PC-3 (cell line): ENCODE measurements around the gene PYGM. TPM values are rescaled to one million over a fixed set of nuclear protein-coding genes. Genes with fewer than 3 reads are reported as not detected.

Source experiments
- ATAC-seq: fragments of 200-7000 bp; cut with Tn5 transposase; 2 replicates; pipeline ENCODE4 v1.9.1; 2020; ENCODE audit warnings: mild to moderate bottlenecking, moderate library complexity
- BruUV-seq: library from RNA; stranded (reverse); fragments of 400-500 nt; replicated peaks from 2 replicates; lab custom pipeline; 2021; lab: Mats Ljungman, UMichigan
- CTCF ChIA-PET: fragments of 300-600 bp; sonication (Branson Sonifier 250); formaldehyde crosslinking; loops from one replicate; lab custom pipeline; 2022; ENCODE audit warnings: antibody characterized with exemption; lab: Charles Lee
- POLR2A ChIA-PET: fragments of 300-600 bp; sonication (Branson Sonifier 250); formaldehyde crosslinking; loops from one replicate; lab custom pipeline; 2022; ENCODE audit warnings: antibody characterized with exemption; ENCODE audit not compliant: unreplicated experiment; lab: Charles Lee
- DNase-seq: peaks from one replicate; pipeline ENCODE4 v3.0.0-alpha.2; 2015
- H2AFZ ChIP-seq: fragments of 300-600 bp; sonication (generic); 2 replicates; pipeline ENCODE4 v1.6.0; 2016; ENCODE audit warnings: antibody characterized with exemption, low read length
- H3F3A ChIP-seq: fragments of 300-600 bp; sonication (generic); one replicate; pipeline ENCODE4 v1.6.0; 2017; ENCODE audit warnings: antibody characterized with exemption, low read length, control low read depth, mild to moderate bottlenecking; ENCODE audit not compliant: unreplicated experiment
- H3K27ac ChIP-seq: fragments of 300-600 bp; sonication (generic); 2 replicates; pipeline ENCODE4 v1.5.1; 2016; ENCODE audit warnings: mild to moderate bottlenecking, low read length
- H3K27me3 ChIP-seq: fragments of 300-600 bp; sonication (generic); 2 replicates; pipeline ENCODE4 v1.6.1; 2016; ENCODE audit warnings: low read length, mixed read lengths
- H3K36me3 ChIP-seq: fragments of 300-600 bp; sonication (generic); 2 replicates; pipeline ENCODE4 v1.6.1; 2016; ENCODE audit warnings: low read depth, mixed run types, low read length, mixed read lengths
- H3K4me1 ChIP-seq: fragments of 300-600 bp; sonication (generic); 2 replicates; pipeline ENCODE4 v1.5.1; 2016; ENCODE audit warnings: low read length; ENCODE audit not compliant: insufficient read depth
- H3K4me2 ChIP-seq: fragments of 300-600 bp; sonication (generic); 2 replicates; pipeline ENCODE4 v1.6.0; 2016; ENCODE audit warnings: low read length
- H3K4me3 ChIP-seq: fragments of 300-600 bp; sonication (generic); 2 replicates; pipeline ENCODE4 v1.5.1; 2016; ENCODE audit warnings: mild to moderate bottlenecking, low read length, mixed read lengths
- H3K79me2 ChIP-seq: fragments of 300-600 bp; sonication (generic); 2 replicates; pipeline ENCODE4 v1.6.1; 2017; ENCODE audit warnings: low read length, mixed read lengths
- H3K9ac ChIP-seq: fragments of 300-600 bp; sonication (generic); 2 replicates; pipeline ENCODE4 v1.6.0; 2016; ENCODE audit warnings: mild to moderate bottlenecking, low read length
- H3K9me2 ChIP-seq: fragments of 300-600 bp; sonication (generic); replicated peaks from 2 replicates; pipeline ENCODE4 v1.6.1; 2016; ENCODE audit warnings: mixed run types, low read length, mixed read lengths
- H3K9me3 ChIP-seq: fragments of 300-600 bp; sonication (generic); 2 replicates; pipeline ENCODE4 v1.6.1; 2016; ENCODE audit warnings: low read length, mixed read lengths
- H4K20me1 ChIP-seq: fragments of 300-600 bp; sonication (generic); 2 replicates; pipeline ENCODE4 v1.6.1; 2016; ENCODE audit warnings: low read length, mixed read lengths
- CTCF ChIP-seq: fragments of 300-600 bp; sonication (generic); conservative IDR thresholded peaks from 2 replicates; pipeline ENCODE4 v1.5.1; 2017; ENCODE audit warnings: antibody characterized with exemption, low read depth, mild to moderate bottlenecking, low read length
- EZH2 ChIP-seq: fragments of 300-600 bp; sonication (generic); IDR thresholded peaks from one replicate; pipeline ENCODE4 v1.6.1; 2017; ENCODE audit warnings: antibody characterized with exemption, mild to moderate bottlenecking, low read length; ENCODE audit not compliant: unreplicated experiment
- EZH2phosphoT487 ChIP-seq: fragments of 300-600 bp; sonication (generic); IDR thresholded peaks from 2 replicates; pipeline ENCODE4 v1.6.1; 2018; ENCODE audit warnings: mild to moderate bottlenecking, antibody characterized with exemption, low read length, borderline replicate concordance
- intact Hi-C: fragments of 100-400 bp; cut with micrococcal nuclease; formaldehyde crosslinking; loops from 2 replicates; pipeline ENCODE4 v1.9.0; 2023
- total RNA-seq: library from RNA; depleted of rRNA; stranded (reverse); fragments of >200 nt; gene quantifications from 2 replicates; pipeline ENCODE4 v1.2.3, GENCODE V29; 2014

The PYGM gene
- total RNA-seq, 1 experiment from 2014 or later, result 0.95 TPM

DNA sequence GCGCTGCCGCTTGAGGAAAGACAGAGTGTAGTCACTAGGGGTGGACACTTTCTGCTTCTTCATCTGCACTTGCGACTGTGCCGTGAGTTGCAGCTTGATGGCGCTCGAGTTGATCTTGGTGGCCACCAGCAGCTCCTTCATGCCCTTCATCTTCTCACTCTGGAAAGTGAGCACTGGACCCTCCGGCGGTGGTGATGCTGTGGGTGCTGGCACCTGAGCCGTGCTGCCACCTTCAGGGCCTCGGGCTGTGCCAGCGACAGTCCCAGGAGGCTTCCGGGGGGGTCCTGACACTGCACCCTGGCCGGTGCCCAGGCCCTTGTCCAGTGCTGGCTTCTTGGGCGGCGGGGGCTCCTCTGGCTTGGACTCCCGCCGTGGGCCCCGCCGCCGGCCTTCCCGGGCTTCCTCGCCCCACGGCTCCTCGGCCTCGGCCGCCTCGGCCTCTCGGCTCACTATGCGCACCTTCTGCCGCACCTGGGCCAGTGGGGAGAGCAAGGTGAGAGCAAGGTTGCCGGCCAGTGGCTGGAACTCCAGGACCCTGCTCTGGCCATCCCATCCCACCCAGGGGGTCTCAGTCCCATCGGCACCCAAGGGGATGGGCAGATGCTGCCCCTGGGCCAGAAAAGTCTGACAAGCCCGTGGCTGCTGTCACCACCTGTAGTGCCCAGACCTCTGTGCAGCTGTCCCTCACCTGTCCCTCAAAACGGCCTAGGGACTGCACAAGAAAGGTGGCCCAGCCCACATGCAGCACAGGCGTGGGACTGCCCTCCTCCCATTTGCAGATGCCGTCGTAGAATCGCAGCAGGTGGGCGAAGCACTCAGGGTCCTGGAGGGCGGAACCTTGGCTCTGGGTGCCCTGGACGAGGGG, 44.8 kb upstream of the PYGM start:
- BruUV-seq, result no TSS peak
- H2AFZ ChIP-seq, result no peak overlapping the region
- intact Hi-C loops, result no loop called here
- TF ChIP-seq EZH2phosphoT487, result no peak
- TF ChIP-seq EZH2, result no peak
- 0 out of 2 replicates have a peak, but pooled peaks have one; percentile 15 for TF ChIP-seq CTCF
- H3K9me2 ChIP-seq, result no peaks in the 10 kb centered on the region
- H3K36me3 ChIP-seq, result no peaks in the 10 kb centered on the region; the same call in 1 of the 2 replicates
- H3K4me1 ChIP-seq, result peaks cover 26% of the 10 kb centered on the region
- no peaks in the 10 kb centered on the region for H4K20me1 ChIP-seq
- H3F3A ChIP-seq, result peaks cover 10% of the 10 kb centered on the region
- DNase-seq, result no peak
- peak overlapping the region; percentile 91 for H3K4me2 ChIP-seq
- peaks cover 22% of the 10 kb centered on the region for H3K79me2 ChIP-seq
- CTCF ChIA-PET, result interaction anchor here (0.5 to 1.0 kb wide), 5 partner anchors 9 to 40 kb away, joined by 3 to 6 read pairs (median 3); partner anchors contain the start of gene CDC42BPG
- POLR2A ChIA-PET, result no interaction called here
- H3K9ac ChIP-seq, result no peak overlapping the region
- no peaks in the 10 kb centered on the region for H3K9me3 ChIP-seq
- H3K27me3 ChIP-seq, result no peaks in the 10 kb centered on the region
- H3K27ac ChIP-seq, result 0 out of 2 replicates have a peak overlapping the region, but pooled peaks have one; percentile 66
- no peak for ATAC-seq
- H3K4me3 ChIP-seq, result peak overlapping the region; percentile 75; the same call in 1 of the 2 replicates

- Histone ChIP-seq H4K20me1 (no peaks in the 10 kb centered on the region), H2AFZ (peak overlapping the region; percentile 81), H3K36me3 (no peaks in the 10 kb centered on the region; the same call in 1 of the 2 replicates), H3K9me2 (no peaks in the 10 kb centered on the region), H3F3A (peaks cover 10% of the 10 kb centered on the region), H3K27me3 (no peaks in the 10 kb centered on the region), H3K79me2 (peaks cover 15% of the 10 kb centered on the region; the same call in 1 of the 2 replicates), H3K27ac (peak overlapping the region; percentile 66), H3K9ac (peak overlapping the region; percentile 71; the same call in 1 of the 2 replicates), H3K9me3 (no peaks in the 10 kb centered on the region), H3K4me3 (peak overlapping the region; percentile 75), H3K4me1 (peaks cover 19% of the 10 kb centered on the region), H3K4me2 (peak overlapping the region; percentile 91)
- peak; percentile 53 for ATAC-seq
- intact Hi-C loops, result loop anchor here (2.0 kb wide), 2 partner anchors 25 to 43 kb away; partner anchors contain the start of gene SF1
- BruUV-seq, result TSS peak; percentile 22
- POLR2A ChIA-PET, result no interaction called here
- no peak for DNase-seq
- CTCF ChIA-PET, result interaction anchor here (0.5 to 1.0 kb wide), 5 partner anchors 9 to 40 kb away, joined by 3 to 6 read pairs (median 3); partner anchors contain the start of gene CDC42BPG
- TF ChIP-seq EZH2, result no peak
- TF ChIP-seq EZH2phosphoT487, result no peak
- TF ChIP-seq CTCF, result no peak
Observed at GRCh38 chr11:64803846-64804345, 44.1 kb upstream of the PYGM start.
